Measurements from ENCODE around the gene LMF1.

DNA sequence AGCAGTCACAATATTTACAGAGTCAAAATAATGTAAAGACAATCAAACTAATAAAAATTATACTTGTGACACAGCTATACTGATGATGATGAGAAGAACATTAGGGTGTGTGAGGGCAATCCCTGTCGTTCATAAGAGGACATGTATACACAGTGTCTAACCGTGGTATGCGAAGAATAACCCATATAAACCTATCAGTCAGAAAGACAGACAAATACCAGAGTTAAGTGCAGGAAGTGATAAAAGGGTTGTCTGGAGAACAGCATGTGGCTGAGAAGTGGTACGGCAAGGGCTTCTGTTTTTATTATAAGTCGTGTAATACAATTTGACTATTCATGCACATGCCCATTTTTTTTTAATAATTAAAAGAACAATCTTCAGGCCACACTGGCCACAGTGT lies 46.7 kb downstream of the LMF1 start:
- TF ChIP-seq, protein P1, sequence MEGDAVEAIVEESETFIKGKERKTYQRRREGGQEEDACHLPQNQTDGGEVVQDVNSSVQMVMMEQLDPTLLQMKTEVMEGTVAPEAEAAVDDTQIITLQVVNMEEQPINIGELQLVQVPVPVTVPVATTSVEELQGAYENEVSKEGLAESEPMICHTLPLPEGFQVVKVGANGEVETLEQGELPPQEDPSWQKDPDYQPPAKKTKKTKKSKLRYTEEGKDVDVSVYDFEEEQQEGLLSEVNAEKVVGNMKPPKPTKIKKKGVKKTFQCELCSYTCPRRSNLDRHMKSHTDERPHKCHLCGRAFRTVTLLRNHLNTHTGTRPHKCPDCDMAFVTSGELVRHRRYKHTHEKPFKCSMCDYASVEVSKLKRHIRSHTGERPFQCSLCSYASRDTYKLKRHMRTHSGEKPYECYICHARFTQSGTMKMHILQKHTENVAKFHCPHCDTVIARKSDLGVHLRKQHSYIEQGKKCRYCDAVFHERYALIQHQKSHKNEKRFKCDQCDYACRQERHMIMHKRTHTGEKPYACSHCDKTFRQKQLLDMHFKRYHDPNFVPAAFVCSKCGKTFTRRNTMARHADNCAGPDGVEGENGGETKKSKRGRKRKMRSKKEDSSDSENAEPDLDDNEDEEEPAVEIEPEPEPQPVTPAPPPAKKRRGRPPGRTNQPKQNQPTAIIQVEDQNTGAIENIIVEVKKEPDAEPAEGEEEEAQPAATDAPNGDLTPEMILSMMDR (IDR thresholded peaks at IDR 0.05), result no peak
- no peak for TF ChIP-seq POLR2A (IDR thresholded peaks at IDR 0.05)
